Nephron (organoid): ENCODE measurements around the gene TTC33.

Experiments used
- H3K27ac Mint-ChIP-seq, 3 experiments: 2 replicates each; pipeline ENCODE4 v1.8.0; 2020; ENCODE audit warnings: mixed read lengths in 3 of 3, mild to moderate bottlenecking in 2 of 3, moderate library complexity in 1 of 3
- H3K27me3 Mint-ChIP-seq: 2 replicates; pipeline ENCODE4 v1.8.0; 2021; ENCODE audit warnings: low read depth, mild to moderate bottlenecking, moderate library complexity, mixed read lengths
- H3K36me3 Mint-ChIP-seq: 2 replicates; pipeline ENCODE4 v1.8.0; 2020; ENCODE audit warnings: low read depth, mixed read lengths
- H3K4me1 Mint-ChIP-seq: 2 replicates; pipeline ENCODE4 v1.8.0; 2020; ENCODE audit warnings: mixed read lengths
- H3K4me3 Mint-ChIP-seq, 3 experiments: 2 replicates each; pipeline ENCODE4 v1.8.0; 2020; ENCODE audit warnings: mild to moderate bottlenecking in 3 of 3, mixed read lengths in 3 of 3, moderate library complexity in 2 of 3
- H3K9me3 Mint-ChIP-seq: 2 replicates; pipeline ENCODE4 v1.8.0; 2020; ENCODE audit warnings: mixed read lengths
- CTCF ChIP-seq, 3 experiments: fragments of 200-600 bp; sonication (generic); IDR thresholded peaks; one replicate each; pipeline ENCODE4 v1.5.0; 2021; ENCODE audit warnings: antibody characterized with exemption in 3 of 3; ENCODE audit not compliant: unreplicated experiment in 3 of 3

TTC33 gene

GRCh38 chr5:40499007-40499406 lies 256.8 kb downstream of the TTC33 start:
- H3K27me3 Mint-ChIP-seq: no peaks in the 10 kb centered on the region
- no peak overlapping the region for H3K27ac Mint-ChIP-seq
- TF ChIP-seq CTCF (IDR thresholded peaks at IDR 0.05; ENCODE audit: unreplicated experiment in 3 of 3): no peak
- no peaks in the 10 kb centered on the region for H3K9me3 Mint-ChIP-seq
- H3K36me3 Mint-ChIP-seq: no peaks in the 10 kb centered on the region
- H3K4me1 Mint-ChIP-seq: no peaks in the 10 kb centered on the region
- H3K4me3 Mint-ChIP-seq: no peak overlapping the region

- no peaks in the 10 kb centered on the region for H3K9me3 Mint-ChIP-seq
Measured at GRCh38 chr5:40497573-40497972, 258.2 kb downstream of the TTC33 start.

GRCh38 chr5:40495237-40495635 lies 260.5 kb downstream of the TTC33 start:
- Mint-ChIP-seq H3K36me3 (no peaks in the 10 kb centered on the region), H3K9me3 (no peaks in the 10 kb centered on the region), H3K4me3 (no peak overlapping the region), H3K27ac (no peak overlapping the region), H3K4me1 (no peaks in the 10 kb centered on the region), H3K27me3 (no peaks in the 10 kb centered on the region)
- TF ChIP-seq CTCF (IDR thresholded peaks at IDR 0.05; ENCODE audit: unreplicated experiment in 3 of 3): no peak

More at GRCh38 chr5:40497573-40497972, 258.2 kb downstream of the TTC33 start:
- Mint-ChIP-seq H3K4me3 (no peak overlapping the region), H3K4me1 (no peaks in the 10 kb centered on the region), H3K27me3 (no peaks in the 10 kb centered on the region), H3K27ac (no peak overlapping the region), H3K36me3 (no peaks in the 10 kb centered on the region)
- no peak for TF ChIP-seq CTCF (IDR thresholded peaks at IDR 0.05; ENCODE audit: unreplicated experiment in 3 of 3)

- TF ChIP-seq CTCF (IDR thresholded peaks at IDR 0.05; ENCODE audit: unreplicated experiment in 3 of 3): no peak
- H3K36me3 Mint-ChIP-seq: no peaks in the 10 kb centered on the region
Measured at GRCh38 chr5:40494631-40495236, 261.0 kb downstream of the TTC33 start.

GRCh38 chr5:40492056-40492455 lies 263.7 kb downstream of the TTC33 start:
- H3K9me3 Mint-ChIP-seq: no peaks in the 10 kb centered on the region
- no peaks in the 10 kb centered on the region for H3K27me3 Mint-ChIP-seq
- H3K4me3 Mint-ChIP-seq: no peak overlapping the region
- no peak for TF ChIP-seq CTCF (IDR thresholded peaks at IDR 0.05; ENCODE audit: unreplicated experiment in 3 of 3)
- no peak overlapping the region for H3K27ac Mint-ChIP-seq
- no peaks in the 10 kb centered on the region for H3K36me3 Mint-ChIP-seq
- no peaks in the 10 kb centered on the region for H3K4me1 Mint-ChIP-seq

More at GRCh38 chr5:40494631-40495236, 261.0 kb downstream of the TTC33 start:
- no peaks in the 10 kb centered on the region for H3K9me3 Mint-ChIP-seq
- H3K27me3 Mint-ChIP-seq: no peaks in the 10 kb centered on the region
- H3K4me3 Mint-ChIP-seq: no peak overlapping the region
- H3K27ac Mint-ChIP-seq: no peak overlapping the region
- H3K4me1 Mint-ChIP-seq: no peaks in the 10 kb centered on the region

- H3K4me1 Mint-ChIP-seq: no peaks in the 10 kb centered on the region
- no peaks in the 10 kb centered on the region for H3K9me3 Mint-ChIP-seq
- TF ChIP-seq CTCF (IDR thresholded peaks at IDR 0.05; ENCODE audit: unreplicated experiment in 3 of 3): no peak
- H3K27me3 Mint-ChIP-seq: no peaks in the 10 kb centered on the region
- no peaks in the 10 kb centered on the region for H3K36me3 Mint-ChIP-seq
- H3K27ac Mint-ChIP-seq: no peak overlapping the region
- H3K4me3 Mint-ChIP-seq: no peak overlapping the region
Measured at GRCh38 chr5:40491644-40492043, 264.1 kb downstream of the TTC33 start.
